ENCODE results near the gene SLC10A4. TPM values are rescaled to one million over a fixed set of nuclear protein-coding genes. Genes with fewer than 3 reads are reported as not detected.
"Not testable (repeated sequence)": the region's sequence is repeated elsewhere in the genome, so short reads cannot be mapped to it uniquely, and the experiment has no call there.

Gene SLC10A4, protein sequence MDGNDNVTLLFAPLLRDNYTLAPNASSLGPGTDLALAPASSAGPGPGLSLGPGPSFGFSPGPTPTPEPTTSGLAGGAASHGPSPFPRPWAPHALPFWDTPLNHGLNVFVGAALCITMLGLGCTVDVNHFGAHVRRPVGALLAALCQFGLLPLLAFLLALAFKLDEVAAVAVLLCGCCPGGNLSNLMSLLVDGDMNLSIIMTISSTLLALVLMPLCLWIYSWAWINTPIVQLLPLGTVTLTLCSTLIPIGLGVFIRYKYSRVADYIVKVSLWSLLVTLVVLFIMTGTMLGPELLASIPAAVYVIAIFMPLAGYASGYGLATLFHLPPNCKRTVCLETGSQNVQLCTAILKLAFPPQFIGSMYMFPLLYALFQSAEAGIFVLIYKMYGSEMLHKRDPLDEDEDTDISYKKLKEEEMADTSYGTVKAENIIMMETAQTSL
- 0.52 TPM for polyA plus RNA-seq (2013, experiment 1 of 4)
- polyA plus RNA-seq (2013, experiment 2 of 4): 0.69 TPM
- polyA plus RNA-seq (2013, experiment 3 of 4): 0.91 TPM
- polyA plus RNA-seq (2013, experiment 4 of 4): 1.3 TPM

DNA sequence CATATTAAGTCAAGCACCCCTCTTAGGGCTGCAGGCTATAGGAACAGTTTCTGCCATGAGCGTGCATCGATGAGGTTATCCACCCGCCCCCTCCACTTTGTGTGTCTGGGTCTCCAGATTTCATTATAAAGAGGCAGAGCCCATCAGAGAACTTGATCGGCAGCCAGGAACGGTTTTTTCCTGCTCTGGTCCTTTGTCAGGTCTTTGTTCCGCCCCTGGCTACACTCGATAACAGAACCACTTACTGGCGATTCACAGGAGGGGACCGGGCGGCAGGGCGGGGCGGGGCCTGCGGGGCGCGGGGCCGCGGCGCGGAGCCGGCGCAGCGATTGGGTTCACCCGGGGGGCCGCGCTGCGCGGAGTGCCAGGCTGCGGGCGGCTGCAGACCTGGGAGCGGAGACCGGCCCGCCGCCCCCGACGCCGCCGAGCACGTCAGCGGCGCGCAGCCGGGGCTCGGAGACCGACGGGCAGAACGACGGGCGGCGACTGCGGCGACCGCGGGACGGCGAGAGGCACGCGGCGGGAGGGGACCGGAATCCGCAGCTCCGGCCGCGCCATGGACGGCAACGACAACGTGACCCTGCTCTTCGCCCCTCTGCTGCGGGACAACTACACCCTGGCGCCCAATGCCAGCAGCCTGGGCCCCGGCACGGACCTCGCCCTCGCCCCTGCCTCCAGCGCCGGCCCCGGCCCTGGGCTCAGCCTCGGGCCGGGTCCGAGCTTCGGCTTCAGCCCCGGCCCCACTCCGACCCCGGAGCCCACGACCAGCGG, at the start of gene SLC10A4:
SLC10A4 (plus strand) TSS at position 338 of the 771 bp plus-strand sequence; CDS start at position 557, 219 bp downstream.
- H3K4me1 ChIP-seq (ENCODE audit: control insufficient read depth, insufficient read depth, low read length): no peaks in the 10 kb centered on the region
- H3K4me3 ChIP-seq (ENCODE audit: insufficient read depth, low read depth, low read length): peak within 1 kb of the TSS; percentile 28
- no peak within 1 kb of the TSS for H3K27ac ChIP-seq (ENCODE audit: insufficient read depth, low read depth, low read length, poor library complexity, severe bottlenecking)
- WGBS, 2 experiments: 3 to 4% methylated on average over 85 of the region's 85 CpGs
- peaks cover 37% of the 10 kb centered on the region for H3K27me3 ChIP-seq (ENCODE audit: control insufficient read depth, insufficient read depth, low read length, poor library complexity, severe bottlenecking)
- no peaks in the 10 kb centered on the region for H3K36me3 ChIP-seq (ENCODE audit: control insufficient read depth, insufficient read depth, low read length)
- no peaks in the 10 kb centered on the region for H3K9me3 ChIP-seq (ENCODE audit: control insufficient read depth, low read length)

GRCh38 chr4:48436318-48436717, 46.8 kb upstream of the SLC10A4 start:
- 100% methylated on average over 1 of the region's 1 CpG; no CpG with 5 or more reads in 1 of the 2 experiments for WGBS, 2 experiments
- no peak overlapping the region for H3K27ac ChIP-seq (ENCODE audit: insufficient read depth, low read depth, low read length, poor library complexity, severe bottlenecking)
- no peaks in the 10 kb centered on the region for H3K9me3 ChIP-seq (ENCODE audit: control insufficient read depth, low read length)
- H3K36me3 ChIP-seq (ENCODE audit: control insufficient read depth, insufficient read depth, low read length): no peaks in the 10 kb centered on the region
- H3K4me1 ChIP-seq (ENCODE audit: control insufficient read depth, insufficient read depth, low read length): no peaks in the 10 kb centered on the region
- H3K4me3 ChIP-seq (ENCODE audit: insufficient read depth, low read depth, low read length): no peak overlapping the region
- H3K27me3 ChIP-seq (ENCODE audit: control insufficient read depth, insufficient read depth, low read length, poor library complexity, severe bottlenecking): no peaks in the 10 kb centered on the region

GRCh38 chr4:48439988-48440387, 43.2 kb upstream of the SLC10A4 start:
- Histone ChIP-seq H3K27ac (ENCODE audit: insufficient read depth, low read depth, low read length, poor library complexity, severe bottlenecking) (no peak overlapping the region), H3K4me1 (ENCODE audit: control insufficient read depth, insufficient read depth, low read length) (no peaks in the 10 kb centered on the region), H3K4me3 (ENCODE audit: insufficient read depth, low read depth, low read length) (no peak overlapping the region), H3K36me3 (ENCODE audit: control insufficient read depth, insufficient read depth, low read length) (no peaks in the 10 kb centered on the region), H3K27me3 (ENCODE audit: control insufficient read depth, insufficient read depth, low read length, poor library complexity, severe bottlenecking) (no peaks in the 10 kb centered on the region), H3K9me3 (ENCODE audit: control insufficient read depth, low read length) (no peaks in the 10 kb centered on the region)
- WGBS, 2 experiments: 83 to 89% methylated on average over 2 of the region's 2 CpGs

- not testable (repeated sequence) for H3K27me3 ChIP-seq (ENCODE audit: control insufficient read depth, insufficient read depth, low read length, poor library complexity, severe bottlenecking); H3K4me1 ChIP-seq (ENCODE audit: control insufficient read depth, insufficient read depth, low read length); H3K27ac ChIP-seq (ENCODE audit: insufficient read depth, low read depth, low read length, poor library complexity, severe bottlenecking); H3K4me3 ChIP-seq (ENCODE audit: insufficient read depth, low read depth, low read length); H3K9me3 ChIP-seq (ENCODE audit: control insufficient read depth, low read length); H3K36me3 ChIP-seq (ENCODE audit: control insufficient read depth, insufficient read depth, low read length)
- WGBS, 2 experiments: 80 to 83% methylated on average over 5 of the region's 5 CpGs
Observed at GRCh38 chr4:48440914-48441313, 42.2 kb upstream of the SLC10A4 start.

- no peaks in the 10 kb centered on the region for H3K36me3 ChIP-seq (ENCODE audit: control insufficient read depth, insufficient read depth, low read length)
- WGBS, 2 experiments: 40% methylated on average over 1 of the region's 3 CpGs; no CpG with 5 or more reads in 1 of the 2 experiments
Observed at GRCh38 chr4:48445704-48446103, 37.4 kb upstream of the SLC10A4 start.

DNA sequence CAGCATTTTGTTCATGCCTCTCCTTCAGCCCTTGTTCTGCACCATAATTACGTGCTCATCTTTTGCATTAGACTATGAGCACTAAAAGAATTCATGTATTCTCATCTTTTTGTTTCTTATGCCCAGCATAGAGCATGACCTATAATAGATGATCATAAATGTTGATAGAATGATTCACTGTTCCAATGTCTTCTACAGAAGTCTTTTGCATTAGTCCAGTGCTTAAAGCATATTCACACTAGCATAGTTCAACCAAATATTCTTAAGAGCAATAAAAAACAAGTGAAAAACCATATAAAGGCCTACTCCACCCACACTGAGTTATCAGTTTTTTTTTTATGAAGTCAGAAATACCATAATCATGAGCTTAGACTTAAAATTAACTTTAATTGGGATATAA, 36.5 kb upstream of the SLC10A4 start:
- 88 to 100% methylated on average over 1 of the region's 1 CpG for WGBS, 2 experiments
- Histone ChIP-seq H3K4me3 (ENCODE audit: insufficient read depth, low read depth, low read length) (no peak overlapping the region), H3K36me3 (ENCODE audit: control insufficient read depth, insufficient read depth, low read length) (no peaks in the 10 kb centered on the region), H3K4me1 (ENCODE audit: control insufficient read depth, insufficient read depth, low read length) (no peaks in the 10 kb centered on the region), H3K27me3 (ENCODE audit: control insufficient read depth, insufficient read depth, low read length, poor library complexity, severe bottlenecking) (no peaks in the 10 kb centered on the region), H3K9me3 (ENCODE audit: control insufficient read depth, low read length) (no peaks in the 10 kb centered on the region), H3K27ac (ENCODE audit: insufficient read depth, low read depth, low read length, poor library complexity, severe bottlenecking) (no peak overlapping the region)

More at GRCh38 chr4:48445704-48446103, 37.4 kb upstream of the SLC10A4 start:
- Histone ChIP-seq H3K9me3 (ENCODE audit: control insufficient read depth, low read length) (no peaks in the 10 kb centered on the region), H3K27me3 (ENCODE audit: control insufficient read depth, insufficient read depth, low read length, poor library complexity, severe bottlenecking) (no peaks in the 10 kb centered on the region), H3K27ac (ENCODE audit: insufficient read depth, low read depth, low read length, poor library complexity, severe bottlenecking) (no peak overlapping the region), H3K4me1 (ENCODE audit: control insufficient read depth, insufficient read depth, low read length) (no peaks in the 10 kb centered on the region), H3K4me3 (ENCODE audit: insufficient read depth, low read depth, low read length) (no peak overlapping the region)

DNA sequence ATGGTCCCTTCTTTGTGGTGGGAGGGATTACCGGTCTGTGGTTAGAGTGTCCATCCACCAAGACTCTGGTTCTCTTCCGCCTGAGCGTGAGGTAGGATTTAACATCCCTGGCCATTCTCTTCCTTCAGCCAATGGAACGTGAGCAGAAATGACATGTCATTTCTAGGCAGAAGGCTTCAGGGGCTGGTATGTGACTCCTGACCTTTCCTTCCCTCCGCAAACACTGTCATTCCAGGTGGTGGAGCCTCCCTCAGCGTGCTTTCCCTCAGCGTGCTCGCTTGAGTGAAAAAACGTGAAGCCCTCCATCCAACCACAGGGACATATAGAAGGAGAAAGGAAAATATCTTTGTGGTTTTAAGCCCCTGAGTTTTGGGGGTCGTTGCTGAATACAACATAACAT, 34.0 kb upstream of the SLC10A4 start:
- no peaks in the 10 kb centered on the region for H3K9me3 ChIP-seq (ENCODE audit: control insufficient read depth, low read length)
- WGBS, 2 experiments: 88 to 96% methylated on average over 7 to 10 of the region's 10 CpGs
- H3K27ac ChIP-seq (ENCODE audit: insufficient read depth, low read depth, low read length, poor library complexity, severe bottlenecking): no peak overlapping the region
- H3K27me3 ChIP-seq (ENCODE audit: control insufficient read depth, insufficient read depth, low read length, poor library complexity, severe bottlenecking): no peaks in the 10 kb centered on the region
- H3K4me3 ChIP-seq (ENCODE audit: insufficient read depth, low read depth, low read length): no peak overlapping the region
- H3K36me3 ChIP-seq (ENCODE audit: control insufficient read depth, insufficient read depth, low read length): no peaks in the 10 kb centered on the region
- no peaks in the 10 kb centered on the region for H3K4me1 ChIP-seq (ENCODE audit: control insufficient read depth, insufficient read depth, low read length)

- no peaks in the 10 kb centered on the region for H3K9me3 ChIP-seq (ENCODE audit: control insufficient read depth, low read length)
- H3K4me1 ChIP-seq (ENCODE audit: control insufficient read depth, insufficient read depth, low read length): no peaks in the 10 kb centered on the region
- no peak overlapping the region for H3K4me3 ChIP-seq (ENCODE audit: insufficient read depth, low read depth, low read length)
- no peaks in the 10 kb centered on the region for H3K36me3 ChIP-seq (ENCODE audit: control insufficient read depth, insufficient read depth, low read length)
- no peak overlapping the region for H3K27ac ChIP-seq (ENCODE audit: insufficient read depth, low read depth, low read length, poor library complexity, severe bottlenecking)
- 93 to 96% methylated on average over 3 of the region's 3 CpGs for WGBS, 2 experiments
- no peaks in the 10 kb centered on the region for H3K27me3 ChIP-seq (ENCODE audit: control insufficient read depth, insufficient read depth, low read length, poor library complexity, severe bottlenecking)
Observed at GRCh38 chr4:48450740-48451139, 32.4 kb upstream of the SLC10A4 start.

DNA sequence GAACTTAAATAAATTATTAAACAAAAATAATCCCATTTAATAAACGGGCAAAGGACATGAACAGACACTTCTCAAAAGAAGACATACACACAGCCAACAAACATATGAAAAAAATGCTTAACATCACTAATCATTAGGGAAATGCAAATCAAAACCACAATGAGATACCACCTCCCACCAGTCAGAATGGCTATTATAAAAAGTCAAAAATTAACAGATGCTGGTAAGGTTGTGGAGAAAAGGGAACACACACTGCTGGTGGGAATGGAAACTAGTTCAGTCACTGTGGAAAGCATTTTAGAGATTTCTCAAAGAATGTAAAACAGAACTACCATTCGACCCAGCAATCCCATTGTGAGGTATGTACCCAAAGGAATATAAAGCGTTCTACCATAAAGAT, 31.5 kb upstream of the SLC10A4 start:
- H3K27ac ChIP-seq (ENCODE audit: insufficient read depth, low read depth, low read length, poor library complexity, severe bottlenecking); H3K9me3 ChIP-seq (ENCODE audit: control insufficient read depth, low read length); H3K27me3 ChIP-seq (ENCODE audit: control insufficient read depth, insufficient read depth, low read length, poor library complexity, severe bottlenecking); H3K4me3 ChIP-seq (ENCODE audit: insufficient read depth, low read depth, low read length); H3K36me3 ChIP-seq (ENCODE audit: control insufficient read depth, insufficient read depth, low read length); H3K4me1 ChIP-seq (ENCODE audit: control insufficient read depth, insufficient read depth, low read length): not testable (repeated sequence)
- 83 to 88% methylated on average over 3 of the region's 3 CpGs for WGBS, 2 experiments

DNA sequence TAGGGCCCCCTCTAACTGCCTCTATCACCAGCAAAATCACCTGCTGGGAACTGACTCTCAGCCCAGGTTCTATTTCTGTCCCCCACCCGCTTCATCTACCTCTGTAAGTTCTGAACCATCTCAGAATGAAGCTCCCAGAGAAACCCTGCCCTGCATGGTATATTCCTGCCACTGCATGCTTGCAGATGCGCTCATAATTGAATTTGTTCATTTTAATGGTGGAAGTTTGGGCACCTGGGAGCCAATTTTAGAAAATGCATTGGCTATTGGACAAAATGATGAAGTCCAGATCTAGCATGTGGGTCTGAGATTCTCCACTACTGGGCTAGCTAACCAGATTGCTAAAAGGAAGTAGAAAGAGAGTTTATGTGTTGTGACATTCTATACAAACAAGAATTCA, 28.6 kb upstream of the SLC10A4 start:
- Histone ChIP-seq H3K27me3 (ENCODE audit: control insufficient read depth, insufficient read depth, low read length, poor library complexity, severe bottlenecking) (no peaks in the 10 kb centered on the region), H3K9me3 (ENCODE audit: control insufficient read depth, low read length) (no peaks in the 10 kb centered on the region)
- 92 to 95% methylated on average over 2 of the region's 2 CpGs for WGBS, 2 experiments

More for the DNA sequence above, 28.6 kb upstream of the SLC10A4 start:
- H3K27ac ChIP-seq (ENCODE audit: insufficient read depth, low read depth, low read length, poor library complexity, severe bottlenecking): no peak overlapping the region
- H3K36me3 ChIP-seq (ENCODE audit: control insufficient read depth, insufficient read depth, low read length): no peaks in the 10 kb centered on the region
- H3K4me3 ChIP-seq (ENCODE audit: insufficient read depth, low read depth, low read length): no peak overlapping the region
- H3K4me1 ChIP-seq (ENCODE audit: control insufficient read depth, insufficient read depth, low read length): no peaks in the 10 kb centered on the region

All from ectodermal cell (in vitro differentiated cells).